Osteoblast (primary cell): ENCODE results near the gene ZNF83. TPM values are rescaled to one million over a fixed set of nuclear protein-coding genes. Genes with fewer than 3 reads are reported as not detected.
"Not testable (repeated sequence)": the region's sequence is repeated elsewhere in the genome, so short reads cannot be mapped to it uniquely, and the experiment has no call there.

Experiments used
- DNase-seq: peaks from one replicate; pipeline ENCODE4 v3.0.0; 2011; ENCODE audit warnings: low spot score, mixed read lengths; ENCODE audit not compliant: insufficient read length; ENCODE audit errors: missing footprints
- H2AFZ ChIP-seq: 2 replicates; pipeline ENCODE4 v1.6.0; 2011; ENCODE audit warnings: mild to moderate bottlenecking, low read length
- H3K27ac ChIP-seq: 2 replicates; pipeline ENCODE4 v1.5.1; 2011; ENCODE audit warnings: mild to moderate bottlenecking, low read depth, low read length, moderate library complexity
- H3K27me3 ChIP-seq: 2 replicates; pipeline ENCODE4 v1.6.0; 2012; ENCODE audit warnings: mild to moderate bottlenecking, control low read depth, inconsistent platforms, low read length, moderate library complexity; ENCODE audit not compliant: insufficient read depth
- H3K36me3 ChIP-seq: 2 replicates; pipeline ENCODE4 v1.5.1; 2011; ENCODE audit warnings: mild to moderate bottlenecking, low read length, control low read depth, moderate library complexity; ENCODE audit not compliant: insufficient read depth
- H3K4me1 ChIP-seq: 2 replicates; pipeline ENCODE4 v1.5.1; 2011; ENCODE audit warnings: mild to moderate bottlenecking, low read length, control low read depth, moderate library complexity; ENCODE audit not compliant: insufficient read depth
- H3K4me2 ChIP-seq: 2 replicates; pipeline ENCODE4 v1.6.0; 2011; ENCODE audit warnings: mild to moderate bottlenecking, low read length; ENCODE audit not compliant: insufficient read depth
- H3K4me3 ChIP-seq: fragments of 200-600 bp; sonication (generic); 3 replicates; pipeline ENCODE4 v1.5.1; 2012; ENCODE audit warnings: mild to moderate bottlenecking, low read length, inconsistent platforms; ENCODE audit not compliant: insufficient read depth
- H3K79me2 ChIP-seq: 2 replicates; pipeline ENCODE4 v1.6.0; 2012; ENCODE audit warnings: mild to moderate bottlenecking, low read length, control low read depth, inconsistent platforms; ENCODE audit not compliant: insufficient read depth
- H3K9me3 ChIP-seq: 2 replicates; pipeline ENCODE4 v1.5.1; 2011; ENCODE audit warnings: low read depth, low read length, control low read depth
- H4K20me1 ChIP-seq: 2 replicates; pipeline ENCODE4 v1.6.0; 2012; ENCODE audit warnings: mild to moderate bottlenecking, low read length, control low read depth; ENCODE audit not compliant: insufficient read depth
- total RNA-seq: library from RNA; depleted of rRNA; stranded (reverse); fragments of >200 nt; gene quantifications from 2 replicates; pipeline ENCODE4 v1.2.3, GENCODE V29; 2012
- TF ChIP-seq, protein P1 (sequence below): IDR thresholded peaks from 2 replicates; pipeline ENCODE4 v1.5.1; 2011; ENCODE audit warnings: mild to moderate bottlenecking, low read depth, low read length, moderate library complexity; ENCODE audit errors: extremely low read depth

Gene ZNF83
- total RNA-seq, 1 donor, result 52.8 TPM

DNA sequence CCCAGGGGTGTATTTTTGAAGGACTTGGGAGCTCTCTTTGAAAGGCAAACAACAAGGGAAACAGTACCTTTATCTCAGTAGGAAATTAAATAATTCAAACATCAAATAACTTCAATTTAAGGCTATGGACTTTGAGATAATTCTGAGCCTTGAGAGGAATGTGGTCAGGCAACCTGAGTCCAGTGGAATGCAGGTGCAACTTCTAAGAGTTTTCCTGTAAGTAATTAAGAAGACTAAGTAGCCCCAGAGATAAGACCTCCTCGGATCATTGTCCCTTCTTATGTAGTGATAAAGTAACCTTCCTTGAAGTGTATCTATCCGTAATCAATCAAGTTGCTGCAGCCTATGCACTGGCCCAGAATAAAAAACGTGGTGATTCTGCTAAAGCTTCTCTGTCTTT is 38.9 kb downstream of the ZNF83 start:
- Histone ChIP-seq H3K4me3 (no peak overlapping the region), H3K27me3 (no peaks in the 10 kb centered on the region), H3K4me2 (no peak overlapping the region), H4K20me1 (no peaks in the 10 kb centered on the region), H2AFZ (no peak overlapping the region), H3K79me2 (no peaks in the 10 kb centered on the region), H3K36me3 (peaks cover 14% of the 10 kb centered on the region), H3K4me1 (peaks cover 22% of the 10 kb centered on the region), H3K27ac (no peak overlapping the region), H3K9me3 (peaks cover 2% of the 10 kb centered on the region)
- TF ChIP-seq, protein P1, sequence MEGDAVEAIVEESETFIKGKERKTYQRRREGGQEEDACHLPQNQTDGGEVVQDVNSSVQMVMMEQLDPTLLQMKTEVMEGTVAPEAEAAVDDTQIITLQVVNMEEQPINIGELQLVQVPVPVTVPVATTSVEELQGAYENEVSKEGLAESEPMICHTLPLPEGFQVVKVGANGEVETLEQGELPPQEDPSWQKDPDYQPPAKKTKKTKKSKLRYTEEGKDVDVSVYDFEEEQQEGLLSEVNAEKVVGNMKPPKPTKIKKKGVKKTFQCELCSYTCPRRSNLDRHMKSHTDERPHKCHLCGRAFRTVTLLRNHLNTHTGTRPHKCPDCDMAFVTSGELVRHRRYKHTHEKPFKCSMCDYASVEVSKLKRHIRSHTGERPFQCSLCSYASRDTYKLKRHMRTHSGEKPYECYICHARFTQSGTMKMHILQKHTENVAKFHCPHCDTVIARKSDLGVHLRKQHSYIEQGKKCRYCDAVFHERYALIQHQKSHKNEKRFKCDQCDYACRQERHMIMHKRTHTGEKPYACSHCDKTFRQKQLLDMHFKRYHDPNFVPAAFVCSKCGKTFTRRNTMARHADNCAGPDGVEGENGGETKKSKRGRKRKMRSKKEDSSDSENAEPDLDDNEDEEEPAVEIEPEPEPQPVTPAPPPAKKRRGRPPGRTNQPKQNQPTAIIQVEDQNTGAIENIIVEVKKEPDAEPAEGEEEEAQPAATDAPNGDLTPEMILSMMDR, result no peak
- no peak for DNase-seq

- not testable (repeated sequence) for H3K27ac ChIP-seq, DNase-seq, H3K9me3 ChIP-seq, H2AFZ ChIP-seq, H3K79me2 ChIP-seq, H3K27me3 ChIP-seq, H3K4me1 ChIP-seq, H4K20me1 ChIP-seq, H3K4me3 ChIP-seq, H3K4me2 ChIP-seq
- H3K36me3 ChIP-seq, result peaks cover 27% of the 10 kb centered on the region
These were observed 44.7 kb downstream of the ZNF83 start for GRCh38 chr19:52593441-52593840.

DNA sequence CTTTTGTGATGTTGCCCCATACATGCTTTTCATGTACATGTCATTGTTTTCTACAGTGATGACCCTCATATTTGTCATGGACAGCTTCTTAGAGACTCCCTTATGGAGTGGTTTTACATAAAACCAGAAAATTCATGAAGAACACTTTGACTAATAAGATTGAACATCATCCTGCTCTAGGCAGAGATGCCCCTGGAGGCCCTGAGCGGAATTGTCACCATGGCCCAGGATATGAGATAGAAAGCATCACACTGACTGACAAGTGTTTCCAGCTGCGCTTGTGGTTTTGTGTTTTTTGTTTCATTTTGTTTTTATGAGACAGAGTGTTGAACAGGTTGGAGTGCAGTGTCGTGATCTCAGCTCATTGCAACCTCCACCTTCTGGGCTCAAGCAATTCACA is 45.9 kb downstream of the ZNF83 start:
- no peak overlapping the region for H3K4me2 ChIP-seq
- H2AFZ ChIP-seq, result no peak overlapping the region
- TF ChIP-seq, protein P1, result no peak
- no peaks in the 10 kb centered on the region for H3K4me1 ChIP-seq
- H3K9me3 ChIP-seq, result peaks cover 2% of the 10 kb centered on the region
- H4K20me1 ChIP-seq, result no peaks in the 10 kb centered on the region
- no peak overlapping the region for H3K4me3 ChIP-seq
- H3K27ac ChIP-seq, result no peak overlapping the region
- H3K79me2 ChIP-seq, result no peaks in the 10 kb centered on the region
- no peaks in the 10 kb centered on the region for H3K27me3 ChIP-seq
- H3K36me3 ChIP-seq, result peaks cover 27% of the 10 kb centered on the region
- DNase-seq, result peak; percentile 76

DNA sequence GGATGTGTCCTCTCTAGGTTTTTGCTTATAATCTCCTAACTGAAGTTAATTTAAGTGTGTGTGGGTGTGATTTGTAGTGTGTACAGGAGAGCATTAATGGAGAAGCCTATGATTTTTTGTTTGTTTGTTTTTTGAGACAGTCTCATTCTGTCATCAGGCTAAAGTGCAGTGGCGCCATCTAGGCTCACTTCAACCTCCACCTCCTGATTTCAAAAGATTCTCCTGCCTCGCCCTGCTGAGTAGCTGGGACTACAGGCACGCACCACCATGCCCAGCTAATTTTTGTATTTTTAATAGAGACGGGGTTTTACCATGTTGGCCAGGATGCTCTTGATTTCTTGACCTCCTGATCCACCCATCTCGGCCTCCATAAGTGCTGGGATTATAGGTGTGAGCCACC is 47.4 kb downstream of the ZNF83 start:
- Histone ChIP-seq H3K27me3 (no peaks in the 10 kb centered on the region), H4K20me1 (no peaks in the 10 kb centered on the region), H3K27ac (no peak overlapping the region), H3K9me3 (no peaks in the 10 kb centered on the region), H3K4me3 (no peak overlapping the region), H3K4me1 (no peaks in the 10 kb centered on the region), H2AFZ (no peak overlapping the region), H3K36me3 (peaks cover 20% of the 10 kb centered on the region), H3K4me2 (no peak overlapping the region), H3K79me2 (no peaks in the 10 kb centered on the region)
- TF ChIP-seq, protein P1, result no peak
- no peak for DNase-seq

- DNase-seq, result no peak
- Histone ChIP-seq H3K4me3 (no peak overlapping the region), H4K20me1 (no peaks in the 10 kb centered on the region), H3K36me3 (peaks cover 42% of the 10 kb centered on the region), H3K9me3 (peaks cover 4% of the 10 kb centered on the region), H3K27me3 (no peaks in the 10 kb centered on the region), H3K27ac (no peak overlapping the region), H3K4me1 (no peaks in the 10 kb centered on the region), H3K79me2 (no peaks in the 10 kb centered on the region), H3K4me2 (no peak overlapping the region), H2AFZ (no peak overlapping the region)
- TF ChIP-seq, protein P1, result no peak
These were observed 52.6 kb downstream of the ZNF83 start for GRCh38 chr19:52585604-52586003.
